SH-SY5Y (cell line): Measurements from ENCODE around the gene SGPP2.

Experiments
- GATA2 ChIP-seq: IDR thresholded peaks from 2 replicates; pipeline ENCODE4 v1.6.1; 2011; ENCODE audit warnings: mild to moderate bottlenecking, low read depth, low read length
- GATA3 ChIP-seq: IDR thresholded peaks from 2 replicates; pipeline ENCODE4 v1.6.1; 2011; ENCODE audit warnings: low read depth, mild to moderate bottlenecking, low read length, moderate library complexity

Gene SGPP2

GRCh38 chr2:222521099-222521498 is 96.8 kb downstream of the SGPP2 start:
- TF ChIP-seq GATA3 (no peak), GATA2 (no peak)

- TF ChIP-seq GATA2 (no peak), GATA3 (no peak)
These were observed 97.7 kb downstream of the SGPP2 start for GRCh38 chr2:222522082-222522481.

GRCh38 chr2:222523783-222524544 is 99.6 kb downstream of the SGPP2 start:
- TF ChIP-seq GATA3 (no peak), GATA2 (no peak)

- TF ChIP-seq GATA2 (no peak), GATA3 (no peak)
These were observed 101.5 kb downstream of the SGPP2 start for GRCh38 chr2:222525811-222526210.

- TF ChIP-seq GATA3, result no peak
- TF ChIP-seq GATA2, result no peak
These were observed 102.3 kb downstream of the SGPP2 start for GRCh38 chr2:222526480-222527277.

- TF ChIP-seq GATA2, result no peak
These were observed 108.0 kb downstream of the SGPP2 start for GRCh38 chr2:222532315-222532714.

GRCh38 chr2:222535477-222535876 is 111.1 kb downstream of the SGPP2 start:
- TF ChIP-seq GATA2 (no peak), GATA3 (no peak)

GRCh38 chr2:222538535-222538934 is 114.2 kb downstream of the SGPP2 start:
- TF ChIP-seq GATA3 (no peak), GATA2 (no peak)

- no peak for TF ChIP-seq GATA2
- TF ChIP-seq GATA3, result no peak
These were observed 120.3 kb downstream of the SGPP2 start for GRCh38 chr2:222544661-222545060.

- TF ChIP-seq GATA2 (no peak), GATA3 (no peak)
These were observed 121.8 kb downstream of the SGPP2 start for GRCh38 chr2:222545823-222546795.

GRCh38 chr2:222547083-222547482 is 122.7 kb downstream of the SGPP2 start:
- TF ChIP-seq GATA2 (no peak), GATA3 (no peak)

- TF ChIP-seq GATA2, result no peak
- TF ChIP-seq GATA3, result no peak
These were observed 124.6 kb downstream of the SGPP2 start for GRCh38 chr2:222548992-222549391.

GRCh38 chr2:222554517-222554916 is 130.2 kb downstream of the SGPP2 start:
- TF ChIP-seq GATA2 (no peak), GATA3 (no peak)

- TF ChIP-seq GATA2 (no peak), GATA3 (no peak)
These were observed 136.8 kb downstream of the SGPP2 start for GRCh38 chr2:222561151-222561550.
